IMR-90 (cell line): Measurements from ENCODE around the gene SYTL3. TPM values are rescaled to one million over a fixed set of nuclear protein-coding genes. Genes with fewer than 3 reads are reported as not detected.

ENCODE experiments used
- ATAC-seq: fragments of 200-7000 bp; cut with Tn5 transposase; 2 replicates; pipeline ENCODE4 v1.9.1; 2020; ENCODE audit warnings: low read depth, mild to moderate bottlenecking, moderate library complexity
- BruUV-seq: library from RNA; stranded (reverse); fragments of 400-500 nt; replicated peaks from 2 replicates; lab custom pipeline; 2021; lab: Mats Ljungman, UMichigan
- CTCF ChIA-PET: fragments of 300-600 bp; formaldehyde crosslinking; extraction: SDS; loops from one replicate; lab custom pipeline; 2021; ENCODE audit warnings: antibody characterized with exemption; lab: Yijun Ruan, JAX
- POLR2A ChIA-PET: fragments of 300-600 bp; sonication (Branson Sonifier 250); formaldehyde crosslinking; loops from one replicate; lab custom pipeline; 2022; ENCODE audit warnings: antibody characterized with exemption; ENCODE audit not compliant: unreplicated experiment; lab: Charles Lee
- DNase-seq: peaks from one replicate; pipeline ENCODE4 v3.0.0; 2013
- H2AFZ ChIP-seq: replicated peaks from 2 replicates; pipeline ENCODE3; 2013; ENCODE audit warnings: low read length, mild to moderate bottlenecking; ENCODE audit not compliant: poor library complexity
- H2AK5ac ChIP-seq: 2 replicates; pipeline ENCODE4 v1.6.1; 2013; ENCODE audit warnings: low read depth, low read length, inconsistent platforms
- H2AK9ac ChIP-seq: replicated peaks from 2 replicates; pipeline ENCODE3; 2013; ENCODE audit warnings: mild to moderate bottlenecking, low read depth, low read length, moderate library complexity; ENCODE audit not compliant: poor library complexity
- H2BK120ac ChIP-seq: 2 replicates; pipeline ENCODE4 v1.6.1; 2013; ENCODE audit warnings: low read depth, low read length, inconsistent platforms
- H2BK15ac ChIP-seq: 3 replicates; pipeline ENCODE4 v1.6.1; 2013; ENCODE audit warnings: low read depth, low read length, inconsistent platforms
- H2BK20ac ChIP-seq: 2 replicates; pipeline ENCODE4 v1.6.1; 2013; ENCODE audit warnings: low read depth, mild to moderate bottlenecking, inconsistent platforms, low read length, moderate library complexity
- H2BK5ac ChIP-seq: 2 replicates; pipeline ENCODE4 v1.6.1; 2013; ENCODE audit warnings: mild to moderate bottlenecking, low read depth, low read length, inconsistent platforms; ENCODE audit not compliant: poor library complexity, severe bottlenecking
- H3K14ac ChIP-seq: replicated peaks from 2 replicates; pipeline ENCODE4 v1.6.1; 2013; ENCODE audit warnings: low read depth, low read length, inconsistent platforms
- H3K18ac ChIP-seq: 2 replicates; pipeline ENCODE4 v1.6.1; 2013; ENCODE audit warnings: low read depth, low read length, control low read depth
- H3K23ac ChIP-seq: 2 replicates; pipeline ENCODE4 v1.6.1; 2013; ENCODE audit warnings: low read depth, low read length, inconsistent platforms
- H3K27ac ChIP-seq: 2 replicates; pipeline ENCODE4 v1.5.1; 2013; ENCODE audit warnings: mild to moderate bottlenecking, control low read depth, low read length; ENCODE audit not compliant: insufficient read depth
- H3K27me3 ChIP-seq: 2 replicates; pipeline ENCODE4 v1.6.1; 2013; ENCODE audit warnings: low read length; ENCODE audit not compliant: control insufficient read depth, insufficient read depth
- H3K36me3 ChIP-seq: 2 replicates; pipeline ENCODE4 v1.6.1; 2013; ENCODE audit warnings: low read length, mixed read lengths; ENCODE audit not compliant: control insufficient read depth, insufficient read depth
- H3K4ac ChIP-seq: 2 replicates; pipeline ENCODE4 v1.6.1; 2013; ENCODE audit warnings: low read depth, low read length, inconsistent platforms
- H3K4me1 ChIP-seq: 2 replicates; pipeline ENCODE4 v1.6.1; 2013; ENCODE audit warnings: low read length, mixed read lengths; ENCODE audit not compliant: control insufficient read depth, insufficient read depth
- H3K4me2 ChIP-seq: 2 replicates; pipeline ENCODE4 v1.6.1; 2013; ENCODE audit warnings: low read depth, mild to moderate bottlenecking, control low read depth, low read length, moderate library complexity
- H3K4me3 ChIP-seq: 2 replicates; pipeline ENCODE4 v1.5.1; 2013; ENCODE audit warnings: low read depth, mild to moderate bottlenecking, control low read depth, low read length, moderate library complexity; ENCODE audit not compliant: insufficient read depth
- H3K56ac ChIP-seq: 2 replicates; pipeline ENCODE4 v1.6.1; 2013; ENCODE audit warnings: low read length, inconsistent platforms; ENCODE audit not compliant: insufficient read depth; ENCODE audit errors: extremely low read depth
- H3K79me1 ChIP-seq, 2 experiments: 2 replicates each; pipeline ENCODE4 v1.6.1; 2013; ENCODE audit warnings: low read length in 2 of 2, inconsistent platforms in 1 of 2, low read depth in 1 of 2
- H3K9ac ChIP-seq: 2 replicates; pipeline ENCODE4 v1.6.1; 2013; ENCODE audit warnings: low read depth, low read length, control low read depth
- H3K9me1 ChIP-seq: 2 replicates; pipeline ENCODE4 v1.6.1; 2013; ENCODE audit warnings: low read length, inconsistent platforms; ENCODE audit not compliant: insufficient read depth
- H3K9me3 ChIP-seq: 2 replicates; pipeline ENCODE4 v1.6.1; 2013; ENCODE audit warnings: low read length; ENCODE audit not compliant: control insufficient read depth, insufficient read depth
- H4K20me1 ChIP-seq: 2 replicates; pipeline ENCODE4 v1.6.1; 2013; ENCODE audit warnings: low read length, inconsistent platforms; ENCODE audit not compliant: insufficient read depth
- H4K5ac ChIP-seq: 2 replicates; pipeline ENCODE4 v1.6.1; 2013; ENCODE audit warnings: mild to moderate bottlenecking, low read depth, low read length, control low read depth
- H4K8ac ChIP-seq, 2 experiments: 2 replicates each; pipeline ENCODE4 v1.6.1; 2013; ENCODE audit warnings: low read depth in 2 of 2, low read length in 2 of 2, control low read depth in 1 of 2, inconsistent platforms in 1 of 2
- H4K91ac ChIP-seq: 2 replicates; pipeline ENCODE4 v1.6.1; 2013; ENCODE audit warnings: low read depth, low read length, inconsistent platforms; ENCODE audit not compliant: insufficient read depth
- BHLHE40 ChIP-seq: fragments of 150-350 bp; IDR thresholded peaks from 2 replicates; pipeline ENCODE4 v1.6.1; 2016; ENCODE audit warnings: mild to moderate bottlenecking, low read depth, low read length
- CEBPB ChIP-seq: IDR thresholded peaks from 2 replicates; pipeline ENCODE4 v1.6.1; 2012; ENCODE audit warnings: low read depth, low read length, improper control_type of control experiment
- CHD1 ChIP-seq: IDR thresholded peaks from 2 replicates; pipeline ENCODE4 v1.6.1; 2012; ENCODE audit warnings: low read depth, low read length, improper control_type of control experiment
- CTCF ChIP-seq: conservative IDR thresholded peaks from 2 replicates; pipeline ENCODE4 v1.5.1; 2012; ENCODE audit warnings: mild to moderate bottlenecking, low read depth, low read length, improper control_type of control experiment
- FOS ChIP-seq: fragments of 150-350 bp; IDR thresholded peaks from 2 replicates; pipeline ENCODE4 v1.6.1; 2016; ENCODE audit warnings: low read depth, low read length
- MAFK ChIP-seq: IDR thresholded peaks from 2 replicates; pipeline ENCODE4 v1.6.1; 2012; ENCODE audit warnings: low read depth, low read length, improper control_type of control experiment
- MAZ ChIP-seq: IDR thresholded peaks from 2 replicates; pipeline ENCODE4 v1.6.1; 2012; ENCODE audit warnings: low read depth, mild to moderate bottlenecking, low read length, improper control_type of control experiment, moderate library complexity, borderline replicate concordance
- MXI1 ChIP-seq: IDR thresholded peaks from 2 replicates; pipeline ENCODE4 v1.6.1; 2012; ENCODE audit warnings: low read depth, mild to moderate bottlenecking, low read length, moderate library complexity, borderline replicate concordance
- NFE2L2 ChIP-seq: fragments of 150-350 bp; IDR thresholded peaks from 2 replicates; pipeline ENCODE4 v1.6.1; 2016; ENCODE audit warnings: low read depth, mild to moderate bottlenecking, low read length
- POLR2A ChIP-seq: IDR thresholded peaks from 2 replicates; pipeline ENCODE4 v1.6.1; 2012; ENCODE audit warnings: mild to moderate bottlenecking, low read depth, low read length
- RAD21 ChIP-seq: IDR thresholded peaks from 2 replicates; pipeline ENCODE4 v1.6.1; 2012; ENCODE audit warnings: low read length, improper control_type of control experiment
- RCOR1 ChIP-seq: IDR thresholded peaks from 2 replicates; pipeline ENCODE4 v1.6.1; 2012; ENCODE audit warnings: mild to moderate bottlenecking, low read length, improper control_type of control experiment; ENCODE audit not compliant: insufficient replicate concordance
- RFX5 ChIP-seq: IDR thresholded peaks from 2 replicates; pipeline ENCODE4 v1.8.0; 2012; ENCODE audit warnings: low read depth, mild to moderate bottlenecking, low read length, moderate library complexity
- SMC3 ChIP-seq: fragments of 150-350 bp; IDR thresholded peaks from 2 replicates; pipeline ENCODE4 v1.6.1; 2016; ENCODE audit warnings: low read depth, mild to moderate bottlenecking, antibody characterized with exemption, low read length, moderate library complexity
- USF2 ChIP-seq: fragments of 150-350 bp; IDR thresholded peaks from 2 replicates; pipeline ENCODE4 v1.6.1; 2017; ENCODE audit warnings: mild to moderate bottlenecking, antibody characterized with exemption, low read length, low read depth
- WGBS, 2 experiments: methylation state at CpG; one replicate each; pipeline versions ENCODE4 v1.1.5 to v1.1.7; 2013; ENCODE audit warnings: missing lambda C conversion rate in 2 of 2; ENCODE audit not compliant: insufficient read length in 1 of 2; ENCODE audit errors: extremely low coverage in 2 of 2; 5-methylcytosine and 5-hydroxymethylcytosine counted together
- dilution Hi-C: fragments of 300-500 bp; cut with HindIII; formaldehyde crosslinking; loops from one replicate; pipeline ENCODE4 v1.14.3; 2018; ENCODE audit warnings: low sequenced_read_pairs; ENCODE audit not compliant: unreplicated experiment
- in situ Hi-C: fragments of 300-500 bp; cut with MboI; formaldehyde crosslinking; loops from 3 replicates; pipeline ENCODE4 v1.14.3; 2019; ENCODE audit warnings: low sequenced_read_pairs, inconsistent platforms, mixed read lengths
- intact Hi-C: fragments of 100-400 bp; cut with micrococcal nuclease; formaldehyde crosslinking; loops from 2 replicates; pipeline ENCODE4 v1.10.0; 2022
- polyA plus RNA-seq, 3 experiments: library from polyadenylated mRNA; depleted of rRNA; stranded (reverse); fragments of >200 nt; gene quantifications; 2 replicates each; pipeline ENCODE4 v1.2.3, GENCODE V29; 2012; ENCODE audit warnings: low replicate concordance in 1 of 3
- total RNA-seq: library from RNA; depleted of rRNA; stranded (reverse); fragments of >200 nt; gene quantifications from 2 replicates; pipeline ENCODE4 v1.2.3, GENCODE V29; 2012
- TF ChIP-seq, protein P1 (sequence below): fragments of 150-350 bp; IDR thresholded peaks from 2 replicates; pipeline ENCODE4 v1.6.1; 2016; ENCODE audit warnings: low read depth, mild to moderate bottlenecking, low read length, moderate library complexity, borderline replicate concordance

The SYTL3 gene
- total and polyA plus RNA-seq, 2 of the 4 experiments (the other 2 are of a cell fraction) = 2.9 to 4.3 TPM

- Histone ChIP-seq H3K18ac (peak overlapping the region; percentile 88), H4K5ac (peak overlapping the region; percentile 83), H3K56ac (peak overlapping the region; percentile 88), H4K20me1 (no peaks in the 10 kb centered on the region), H2BK120ac (peak overlapping the region; percentile 94), H3K9me1 (peaks cover 13% of the 10 kb centered on the region), H3K14ac (peak overlapping the region; percentile 80), H2AFZ (peak overlapping the region; percentile 81), H3K27ac (peak overlapping the region; percentile 93), H3K36me3 (no peaks in the 10 kb centered on the region), H4K91ac (peak overlapping the region; percentile 98), H3K79me1 (0 out of 4 replicates have a peak, but pooled peaks cover 0 to 20% of the 10 kb centered on the region in 2 experiments), H3K4me3 (no peak overlapping the region), H3K4me2 (peak overlapping the region; percentile 30), H2BK20ac (peak overlapping the region; percentile 95), H2AK5ac (peak overlapping the region; percentile 97), H3K27me3 (no peaks in the 10 kb centered on the region), H2AK9ac (peak overlapping the region; percentile 83), H3K4me1 (peaks cover 29% of the 10 kb centered on the region), H3K9me3 (no peaks in the 10 kb centered on the region), H2BK5ac (peak overlapping the region; percentile 90), H3K9ac (peak overlapping the region; percentile 34), H3K4ac (peak overlapping the region; percentile 90), H4K8ac (peak overlapping the region; percentile 84 to 89), H2BK15ac (peak overlapping the region; percentile 91), H3K23ac (peak overlapping the region; percentile 88)
- TF ChIP-seq MAZ (peak; percentile 63), MXI1 (peak; percentile 88), FOS (peak; percentile 80), USF2 (peak; percentile 90), CEBPB (no peak), CHD1 (no peak; the same call in 1 of the 2 replicates), CTCF (no peak), POLR2A (no peak; the same call in 1 of the 2 replicates), BHLHE40 (peak; percentile 75), RCOR1 (no peak), MAFK (no peak), RAD21 (no peak; the same call in 1 of the 2 replicates), SMC3 (no peak), RFX5 (no peak), NFE2L2 (peak; percentile 28; the same call in 1 of the 2 replicates)
- TF ChIP-seq, protein P1, sequence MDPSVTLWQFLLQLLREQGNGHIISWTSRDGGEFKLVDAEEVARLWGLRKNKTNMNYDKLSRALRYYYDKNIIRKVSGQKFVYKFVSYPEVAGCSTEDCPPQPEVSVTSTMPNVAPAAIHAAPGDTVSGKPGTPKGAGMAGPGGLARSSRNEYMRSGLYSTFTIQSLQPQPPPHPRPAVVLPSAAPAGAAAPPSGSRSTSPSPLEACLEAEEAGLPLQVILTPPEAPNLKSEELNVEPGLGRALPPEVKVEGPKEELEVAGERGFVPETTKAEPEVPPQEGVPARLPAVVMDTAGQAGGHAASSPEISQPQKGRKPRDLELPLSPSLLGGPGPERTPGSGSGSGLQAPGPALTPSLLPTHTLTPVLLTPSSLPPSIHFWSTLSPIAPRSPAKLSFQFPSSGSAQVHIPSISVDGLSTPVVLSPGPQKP = no peak
- no TSS peak for BruUV-seq
- ChIA-PET CTCF (no interaction called here), POLR2A (interaction anchor here (0.6 to 0.9 kb wide), 2 partner anchors 10 to 389 kb away, joined by 3 read pairs; partner anchors contain the start of gene DYNLT1)
- DNase-seq (peak; percentile 94), ATAC-seq (peak; percentile 89)
- in situ Hi-C loops = no loop called here
- intact Hi-C loops = no loop called here
- no CpG with 5 or more reads among the region's 6 CpGs for whole genome bisulfite sequencing, 2 experiments
- dilution Hi-C loops = no loop called here
Measured at GRCh38 chr6:158654498-158654897, 4.6 kb downstream of the SYTL3 start.
